ENCODE measurements around the gene CDKAL1.

DNA sequence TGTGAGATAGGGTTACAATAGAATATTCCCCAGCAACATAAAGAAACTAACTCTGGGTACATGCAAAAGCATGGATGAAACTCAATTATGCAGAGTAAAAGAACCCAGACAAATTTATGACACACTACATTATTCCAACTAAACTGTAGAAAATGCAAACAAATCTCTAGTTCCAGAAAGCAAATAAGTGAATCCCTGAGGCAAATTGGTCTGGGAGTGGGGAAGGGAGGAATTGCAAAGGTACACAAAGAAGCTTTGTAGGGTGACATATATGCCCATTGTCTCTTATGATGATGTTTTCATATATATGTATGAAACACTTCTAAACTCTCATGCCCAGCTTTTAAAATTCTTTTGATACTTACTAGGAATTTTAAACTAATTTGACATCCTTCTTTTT is 266.0 kb downstream of the CDKAL1 start:
- TF ChIP-seq GATA3 (IDR thresholded peaks at IDR 0.05; ENCODE audit: low read depth, low read length) (no peak), GATA2 (IDR thresholded peaks at IDR 0.05; ENCODE audit: low read depth, low read length) (no peak)

All from SH-SY5Y (cell line).